DMS79 (cell line): ENCODE results near the gene TREML2.

ENCODE experiments used
- DNase-seq: peaks from one replicate; lab custom pipeline; 2025; lab: John Stamatoyannopoulos, UW

The TREML2 gene

DNA sequence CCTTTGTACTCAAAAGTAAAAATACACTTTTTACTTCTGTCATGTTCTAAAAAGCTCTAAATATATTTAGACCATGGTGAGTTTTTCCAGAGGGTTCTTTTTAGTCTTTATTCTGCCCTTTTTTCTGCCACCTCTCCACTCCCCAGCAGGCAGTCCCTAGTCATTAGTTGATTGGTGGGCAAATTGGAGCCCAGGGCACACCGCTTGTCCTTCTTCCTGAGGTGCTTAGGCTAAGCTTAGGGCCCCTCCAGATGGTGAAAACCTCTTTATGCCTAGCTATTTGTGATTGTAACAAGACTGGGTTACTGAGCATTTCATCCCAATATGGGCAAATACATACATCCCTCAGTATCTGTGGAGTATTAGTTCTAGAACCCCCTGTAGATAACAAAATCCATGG lies 53.0 kb downstream of the TREML2 start:
- DNase-seq: no peak
